ENCODE data around the gene XYLT1.

The XYLT1 gene

DNA sequence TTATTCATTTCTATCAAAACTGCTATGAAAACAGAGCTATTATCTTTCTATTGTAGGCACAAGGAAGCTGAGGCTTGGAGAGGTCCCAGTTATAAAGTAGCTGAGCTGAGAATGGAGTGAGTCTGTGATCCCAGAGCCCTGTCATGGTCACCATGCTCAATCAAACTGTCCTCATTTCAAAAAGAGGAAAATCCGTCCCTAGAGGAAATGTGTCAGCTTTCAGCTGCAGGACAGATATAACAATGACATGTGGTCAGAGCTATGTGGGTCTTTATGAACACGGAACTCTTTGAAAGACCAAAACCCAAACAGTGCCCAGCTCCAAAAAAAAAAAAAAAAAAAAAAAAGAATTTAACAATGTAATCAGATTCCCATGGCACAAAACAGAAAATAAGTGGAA, 266.1 kb downstream of the XYLT1 start:
- peaks cover 33% of the 10 kb centered on the region for H3K4me1 Mint-ChIP-seq
- H3K4me3 Mint-ChIP-seq: peak overlapping the region in 1 of 3 experiments; percentile 17
- peak overlapping the region in 1 of 3 experiments; percentile 69 for H3K27ac Mint-ChIP-seq
- peaks cover 1% of the 10 kb centered on the region for H3K36me3 Mint-ChIP-seq (ENCODE audit: low read depth)
- TF ChIP-seq, protein P1, sequence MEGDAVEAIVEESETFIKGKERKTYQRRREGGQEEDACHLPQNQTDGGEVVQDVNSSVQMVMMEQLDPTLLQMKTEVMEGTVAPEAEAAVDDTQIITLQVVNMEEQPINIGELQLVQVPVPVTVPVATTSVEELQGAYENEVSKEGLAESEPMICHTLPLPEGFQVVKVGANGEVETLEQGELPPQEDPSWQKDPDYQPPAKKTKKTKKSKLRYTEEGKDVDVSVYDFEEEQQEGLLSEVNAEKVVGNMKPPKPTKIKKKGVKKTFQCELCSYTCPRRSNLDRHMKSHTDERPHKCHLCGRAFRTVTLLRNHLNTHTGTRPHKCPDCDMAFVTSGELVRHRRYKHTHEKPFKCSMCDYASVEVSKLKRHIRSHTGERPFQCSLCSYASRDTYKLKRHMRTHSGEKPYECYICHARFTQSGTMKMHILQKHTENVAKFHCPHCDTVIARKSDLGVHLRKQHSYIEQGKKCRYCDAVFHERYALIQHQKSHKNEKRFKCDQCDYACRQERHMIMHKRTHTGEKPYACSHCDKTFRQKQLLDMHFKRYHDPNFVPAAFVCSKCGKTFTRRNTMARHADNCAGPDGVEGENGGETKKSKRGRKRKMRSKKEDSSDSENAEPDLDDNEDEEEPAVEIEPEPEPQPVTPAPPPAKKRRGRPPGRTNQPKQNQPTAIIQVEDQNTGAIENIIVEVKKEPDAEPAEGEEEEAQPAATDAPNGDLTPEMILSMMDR (IDR thresholded peaks at IDR 0.05; ENCODE audit: unreplicated experiment in 3 of 3): no peak
- peaks cover 7% of the 10 kb centered on the region for H3K27me3 Mint-ChIP-seq (ENCODE audit: low read depth)
- no peaks in the 10 kb centered on the region for H3K9me3 Mint-ChIP-seq

DNA sequence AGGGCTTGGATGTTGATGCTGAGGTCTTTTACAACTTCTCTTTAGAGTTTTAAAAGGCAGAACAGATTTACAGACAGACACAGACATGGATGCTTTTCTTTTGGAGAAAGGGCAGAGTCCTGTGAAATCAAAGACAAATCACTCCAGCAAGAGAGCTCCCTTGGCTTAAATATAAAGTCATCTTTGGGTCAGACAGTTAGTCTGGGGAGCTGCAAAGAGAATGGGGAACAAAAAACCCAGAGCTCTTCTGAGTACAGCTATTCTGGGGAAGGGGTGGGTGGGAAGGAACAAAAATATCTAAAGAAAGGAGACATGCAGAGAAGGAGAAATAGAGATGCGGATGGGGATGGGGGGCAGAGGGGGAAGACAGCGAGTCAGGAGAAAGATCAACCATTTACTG, 266.6 kb downstream of the XYLT1 start:
- peak overlapping the region in 1 of 3 experiments; percentile 69 for H3K27ac Mint-ChIP-seq
- peak overlapping the region in 1 of 3 experiments; percentile 17 for H3K4me3 Mint-ChIP-seq
- H3K9me3 Mint-ChIP-seq: no peaks in the 10 kb centered on the region
- H3K36me3 Mint-ChIP-seq (ENCODE audit: low read depth): peaks cover 5% of the 10 kb centered on the region
- TF ChIP-seq, protein P1 (IDR thresholded peaks at IDR 0.05; ENCODE audit: unreplicated experiment in 3 of 3): no peak
- peaks cover 7% of the 10 kb centered on the region for H3K27me3 Mint-ChIP-seq (ENCODE audit: low read depth)
- peaks cover 33% of the 10 kb centered on the region for H3K4me1 Mint-ChIP-seq

DNA sequence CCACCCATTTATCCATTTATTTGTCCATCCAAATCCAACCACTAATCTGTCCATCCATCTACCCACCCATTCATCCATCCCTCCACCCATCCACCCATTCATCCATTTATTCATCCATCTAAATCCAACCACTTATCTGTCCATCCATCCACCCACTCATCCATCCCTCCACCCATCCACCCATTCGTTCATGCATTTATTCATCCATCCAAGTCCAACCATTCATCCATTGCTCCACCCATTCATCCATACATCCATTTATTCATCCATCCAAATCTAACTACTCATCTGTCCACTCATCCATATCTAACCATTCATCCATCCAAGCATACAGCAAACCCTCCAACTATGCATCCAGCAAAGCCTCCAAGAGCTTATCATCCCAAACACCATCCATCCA, 267.3 kb downstream of the XYLT1 start:
- peaks cover 33% of the 10 kb centered on the region for H3K4me1 Mint-ChIP-seq
- H3K4me3 Mint-ChIP-seq: no peak overlapping the region
- no peak overlapping the region for H3K27ac Mint-ChIP-seq
- TF ChIP-seq, protein P1 (IDR thresholded peaks at IDR 0.05; ENCODE audit: unreplicated experiment in 3 of 3): no peak
- H3K27me3 Mint-ChIP-seq (ENCODE audit: low read depth): peaks cover 7% of the 10 kb centered on the region
- H3K9me3 Mint-ChIP-seq: no peaks in the 10 kb centered on the region
- H3K36me3 Mint-ChIP-seq (ENCODE audit: low read depth): peaks cover 5% of the 10 kb centered on the region

DNA sequence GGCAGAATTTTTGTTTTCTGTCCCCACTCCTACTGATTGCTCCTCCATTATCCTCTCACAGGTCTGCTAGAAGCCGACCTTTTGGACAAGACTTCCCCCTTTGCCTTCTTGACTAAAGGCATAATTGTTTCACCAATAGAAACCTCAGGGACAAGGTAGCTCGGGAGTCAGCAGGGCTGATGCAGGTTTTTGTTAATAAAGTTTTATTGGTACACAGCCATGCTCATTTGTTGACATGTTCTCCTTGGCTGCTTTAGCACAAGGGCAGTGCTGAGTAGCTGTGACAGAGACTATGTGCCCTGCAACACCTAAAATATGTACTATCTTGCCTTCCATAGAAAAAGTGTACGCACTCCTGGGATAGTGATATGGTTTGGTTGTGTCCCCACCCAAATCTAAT, 271.6 kb downstream of the XYLT1 start:
- Mint-ChIP-seq H3K9me3 (no peaks in the 10 kb centered on the region), H3K27me3 (ENCODE audit: low read depth) (peaks cover 7% of the 10 kb centered on the region), H3K4me1 (peaks cover 9% of the 10 kb centered on the region), H3K4me3 (no peak overlapping the region), H3K36me3 (ENCODE audit: low read depth) (peaks cover 16% of the 10 kb centered on the region), H3K27ac (no peak overlapping the region)
- TF ChIP-seq, protein P1 (IDR thresholded peaks at IDR 0.05; ENCODE audit: unreplicated experiment in 3 of 3): no peak

DNA sequence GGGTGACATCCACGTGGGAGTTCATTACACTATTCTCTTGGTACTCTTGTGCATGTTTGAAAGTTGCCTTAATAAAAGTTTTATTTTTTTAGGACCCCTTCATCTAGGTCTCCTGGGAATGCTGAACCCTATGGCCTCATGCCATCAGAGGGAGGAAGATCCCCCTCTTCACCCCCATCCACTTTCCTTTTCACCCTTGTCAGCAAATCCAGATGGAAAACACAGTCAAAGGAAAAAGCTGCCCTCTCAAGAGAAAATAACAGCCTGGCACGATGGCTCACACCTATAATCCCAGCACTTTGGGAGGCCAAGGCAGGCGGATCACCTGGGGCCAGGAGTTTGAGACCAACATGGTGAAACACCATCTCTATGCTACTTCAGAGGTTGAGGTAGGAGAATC, 274.2 kb downstream of the XYLT1 start:
- Mint-ChIP-seq H3K4me3 (no peak overlapping the region), H3K36me3 (ENCODE audit: low read depth) (peaks cover 16% of the 10 kb centered on the region), H3K27me3 (ENCODE audit: low read depth) (no peaks in the 10 kb centered on the region), H3K4me1 (peaks cover 3% of the 10 kb centered on the region), H3K9me3 (no peaks in the 10 kb centered on the region), H3K27ac (no peak overlapping the region)
- TF ChIP-seq, protein P1 (IDR thresholded peaks at IDR 0.05; ENCODE audit: unreplicated experiment in 3 of 3): no peak

DNA sequence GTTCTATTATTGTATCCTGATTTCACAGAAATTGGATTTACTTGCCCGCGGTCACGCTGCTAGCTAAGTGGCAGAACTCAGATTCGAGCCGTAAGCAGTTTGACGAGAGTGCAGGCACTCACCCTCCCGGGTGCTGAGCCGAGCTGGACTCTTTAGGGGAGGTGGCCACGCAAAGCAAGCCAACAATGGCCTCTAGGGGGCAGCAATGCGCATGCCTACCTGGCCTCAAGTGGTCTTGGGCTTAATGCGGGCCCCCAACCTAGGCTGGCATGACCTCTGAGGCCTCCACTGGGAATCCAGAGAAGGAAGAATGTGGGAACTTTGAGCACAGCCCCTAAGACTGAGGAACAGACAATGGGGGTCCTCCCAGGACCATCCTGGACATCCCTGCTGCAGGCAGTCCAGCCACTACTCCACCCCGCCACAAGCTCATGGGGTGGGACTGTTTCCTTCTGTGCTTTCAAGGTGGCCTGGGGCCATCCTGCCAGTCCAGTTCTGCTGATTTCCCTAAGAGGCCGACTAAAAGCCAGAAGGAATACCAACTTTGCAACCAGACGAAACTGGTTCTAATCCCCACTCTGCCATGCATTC, 276.5 kb downstream of the XYLT1 start:
- Mint-ChIP-seq H3K36me3 (ENCODE audit: low read depth) (peaks cover 11% of the 10 kb centered on the region), H3K27ac (no peak overlapping the region), H3K9me3 (no peaks in the 10 kb centered on the region), H3K27me3 (ENCODE audit: low read depth) (no peaks in the 10 kb centered on the region), H3K4me3 (no peak overlapping the region), H3K4me1 (peaks cover 6% of the 10 kb centered on the region)
- TF ChIP-seq, protein P1 (IDR thresholded peaks at IDR 0.05; ENCODE audit: unreplicated experiment in 3 of 3): peak; percentile 22 to 47 (median 36)

Measured in nephron (organoid).